ENCODE data around the gene TRMT6.

Gene TRMT6

DNA sequence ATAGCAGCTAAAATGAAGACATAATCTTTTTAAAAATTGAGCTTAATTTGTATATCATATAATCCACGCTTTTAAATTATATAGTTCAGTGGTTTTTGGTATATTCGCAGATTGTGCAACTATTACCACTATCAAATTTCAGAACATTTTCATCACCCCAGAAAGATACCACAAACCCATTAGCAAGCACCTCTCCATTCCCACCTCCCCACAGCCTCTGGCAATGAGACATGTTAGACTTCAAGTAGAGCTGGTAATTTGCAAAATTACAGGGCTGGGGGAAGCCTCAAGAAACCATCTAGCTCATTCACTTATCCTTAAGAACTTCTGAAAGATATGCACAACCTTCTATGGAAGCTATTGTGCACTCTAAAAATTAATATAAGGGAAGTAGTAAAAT lies 37.2 kb downstream of the TRMT6 start:
- Histone ChIP-seq H3K36me3 (ENCODE audit: control insufficient read depth, low read length) (no peaks in the 10 kb centered on the region), H3K27me3 (ENCODE audit: control insufficient read depth, low read length) (peaks cover 54% of the 10 kb centered on the region), H3K4me2 (ENCODE audit: low read length) (no peak overlapping the region), H3K4me1 (ENCODE audit: control insufficient read depth, low read length) (peaks cover 9% of the 10 kb centered on the region; the same call in 1 of the 2 replicates), H3K79me2 (ENCODE audit: control insufficient read depth, low read length) (no peaks in the 10 kb centered on the region), H3F3A (ENCODE audit: control insufficient read depth, insufficient read depth) (no peaks in the 10 kb centered on the region), H4K20me1 (ENCODE audit: control insufficient read depth, insufficient read depth, low read depth, low read length) (no peaks in the 10 kb centered on the region), H3K4me3 (ENCODE audit: low read length) (no peak overlapping the region), H3K9me3 (ENCODE audit: control insufficient read depth, insufficient read depth, low read length) (no peaks in the 10 kb centered on the region), H3K9me2 (replicated peaks; ENCODE audit: control insufficient read depth, low read length) (no peaks in the 10 kb centered on the region), H3K27ac (ENCODE audit: low read depth, low read length) (no peak overlapping the region)
- TF ChIP-seq EZH2phosphoT487 (IDR thresholded peaks at IDR 0.05; ENCODE audit: borderline replicate concordance, low read length) = no peak
- TF ChIP-seq, protein P1, sequence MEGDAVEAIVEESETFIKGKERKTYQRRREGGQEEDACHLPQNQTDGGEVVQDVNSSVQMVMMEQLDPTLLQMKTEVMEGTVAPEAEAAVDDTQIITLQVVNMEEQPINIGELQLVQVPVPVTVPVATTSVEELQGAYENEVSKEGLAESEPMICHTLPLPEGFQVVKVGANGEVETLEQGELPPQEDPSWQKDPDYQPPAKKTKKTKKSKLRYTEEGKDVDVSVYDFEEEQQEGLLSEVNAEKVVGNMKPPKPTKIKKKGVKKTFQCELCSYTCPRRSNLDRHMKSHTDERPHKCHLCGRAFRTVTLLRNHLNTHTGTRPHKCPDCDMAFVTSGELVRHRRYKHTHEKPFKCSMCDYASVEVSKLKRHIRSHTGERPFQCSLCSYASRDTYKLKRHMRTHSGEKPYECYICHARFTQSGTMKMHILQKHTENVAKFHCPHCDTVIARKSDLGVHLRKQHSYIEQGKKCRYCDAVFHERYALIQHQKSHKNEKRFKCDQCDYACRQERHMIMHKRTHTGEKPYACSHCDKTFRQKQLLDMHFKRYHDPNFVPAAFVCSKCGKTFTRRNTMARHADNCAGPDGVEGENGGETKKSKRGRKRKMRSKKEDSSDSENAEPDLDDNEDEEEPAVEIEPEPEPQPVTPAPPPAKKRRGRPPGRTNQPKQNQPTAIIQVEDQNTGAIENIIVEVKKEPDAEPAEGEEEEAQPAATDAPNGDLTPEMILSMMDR (IDR thresholded peaks at IDR 0.05; ENCODE audit: low read depth, low read length, poor library complexity, severe bottlenecking) = no peak

GRCh38 chr20:5910186-5910585 lies 40.1 kb downstream of the TRMT6 start:
- no peak overlapping the region for H3K4me2 ChIP-seq (ENCODE audit: low read length)
- no peaks in the 10 kb centered on the region for H3K79me2 ChIP-seq (ENCODE audit: control insufficient read depth, low read length)
- no peaks in the 10 kb centered on the region for H3K36me3 ChIP-seq (ENCODE audit: control insufficient read depth, low read length)
- H3K27ac ChIP-seq (ENCODE audit: low read depth, low read length) = no peak overlapping the region
- no peak overlapping the region for H3K4me3 ChIP-seq (ENCODE audit: low read length)
- no peaks in the 10 kb centered on the region for H3K9me3 ChIP-seq (ENCODE audit: control insufficient read depth, insufficient read depth, low read length)
- H3K27me3 ChIP-seq (ENCODE audit: control insufficient read depth, low read length) = peaks cover 49% of the 10 kb centered on the region
- peaks cover 9% of the 10 kb centered on the region; the same call in 1 of the 2 replicates for H3K4me1 ChIP-seq (ENCODE audit: control insufficient read depth, low read length)
- H3K9me2 ChIP-seq (replicated peaks; ENCODE audit: control insufficient read depth, low read length) = no peaks in the 10 kb centered on the region
- H3F3A ChIP-seq (ENCODE audit: control insufficient read depth, insufficient read depth) = no peaks in the 10 kb centered on the region
- no peaks in the 10 kb centered on the region for H4K20me1 ChIP-seq (ENCODE audit: control insufficient read depth, insufficient read depth, low read depth, low read length)
- no peak for TF ChIP-seq EZH2phosphoT487 (IDR thresholded peaks at IDR 0.05; ENCODE audit: borderline replicate concordance, low read length)
- TF ChIP-seq, protein P1 (IDR thresholded peaks at IDR 0.05; ENCODE audit: low read depth, low read length, poor library complexity, severe bottlenecking) = no peak

GRCh38 chr20:5908981-5909380 lies 41.4 kb downstream of the TRMT6 start:
- Histone ChIP-seq H3K9me3 (ENCODE audit: control insufficient read depth, insufficient read depth, low read length) (no peaks in the 10 kb centered on the region), H3K4me2 (ENCODE audit: low read length) (no peak overlapping the region), H3K36me3 (ENCODE audit: control insufficient read depth, low read length) (no peaks in the 10 kb centered on the region), H3K27me3 (ENCODE audit: control insufficient read depth, low read length) (peaks cover 39% of the 10 kb centered on the region), H3F3A (ENCODE audit: control insufficient read depth, insufficient read depth) (no peaks in the 10 kb centered on the region), H4K20me1 (ENCODE audit: control insufficient read depth, insufficient read depth, low read depth, low read length) (no peaks in the 10 kb centered on the region), H3K9me2 (replicated peaks; ENCODE audit: control insufficient read depth, low read length) (no peaks in the 10 kb centered on the region), H3K4me3 (ENCODE audit: low read length) (no peak overlapping the region), H3K27ac (ENCODE audit: low read depth, low read length) (no peak overlapping the region), H3K79me2 (ENCODE audit: control insufficient read depth, low read length) (no peaks in the 10 kb centered on the region), H3K4me1 (ENCODE audit: control insufficient read depth, low read length) (peaks cover 9% of the 10 kb centered on the region; the same call in 1 of the 2 replicates)
- TF ChIP-seq, protein P1 (IDR thresholded peaks at IDR 0.05; ENCODE audit: low read depth, low read length, poor library complexity, severe bottlenecking) = no peak
- TF ChIP-seq EZH2phosphoT487 (IDR thresholded peaks at IDR 0.05; ENCODE audit: borderline replicate concordance, low read length) = no peak
